NCI-H2107 (cell line): ENCODE data around the gene NRAP.

Source experiments
- DNase-seq: peaks from one replicate; lab custom pipeline; 2025; lab: John Stamatoyannopoulos, UW

Gene NRAP

GRCh38 chr10:113663908-113664307 is at the start of gene NRAP:
TSS of gene NRAP (minus strand) at chr10:113664041. CDS start at chr10:113663882, 159 bp downstream.
- DNase-seq = no peak

GRCh38 chr10:113713640-113713982 is 49.8 kb upstream of the NRAP start:
- no peak for DNase-seq

- DNase-seq = no peak
Measured at GRCh38 chr10:113712755-113713639, 49.2 kb upstream of the NRAP start.

- no peak for DNase-seq
Measured at GRCh38 chr10:113712024-113712423, 48.2 kb upstream of the NRAP start.

GRCh38 chr10:113711142-113711541 is 47.3 kb upstream of the NRAP start:
- DNase-seq = no peak

GRCh38 chr10:113709221-113709838 is 45.5 kb upstream of the NRAP start:
- no peak for DNase-seq

- no peak for DNase-seq
Measured at GRCh38 chr10:113708640-113709039, 44.8 kb upstream of the NRAP start.

- no peak for DNase-seq
Measured at GRCh38 chr10:113706623-113707022, 42.8 kb upstream of the NRAP start.

- DNase-seq = no peak
Measured at GRCh38 chr10:113705344-113705652, 41.5 kb upstream of the NRAP start.

GRCh38 chr10:113704637-113705343 is 40.9 kb upstream of the NRAP start:
- DNase-seq = no peak

GRCh38 chr10:113697595-113697994 is 33.8 kb upstream of the NRAP start:
- no peak for DNase-seq

GRCh38 chr10:113695691-113696090 is 31.9 kb upstream of the NRAP start:
- DNase-seq = no peak

GRCh38 chr10:113693348-113693747 is 29.5 kb upstream of the NRAP start:
- no peak for DNase-seq

GRCh38 chr10:113692271-113692670 is 28.4 kb upstream of the NRAP start:
- no peak for DNase-seq

GRCh38 chr10:113691381-113691780 is 27.5 kb upstream of the NRAP start:
- DNase-seq = no peak

- no peak for DNase-seq
Measured at GRCh38 chr10:113690749-113691148, 26.9 kb upstream of the NRAP start.

- no peak for DNase-seq
Measured at GRCh38 chr10:113689574-113689973, 25.7 kb upstream of the NRAP start.

- no peak for DNase-seq
Measured at GRCh38 chr10:113689057-113689456, 25.2 kb upstream of the NRAP start.

- no peak for DNase-seq
Measured at GRCh38 chr10:113687037-113687436, 23.2 kb upstream of the NRAP start.

- DNase-seq = no peak
Measured at GRCh38 chr10:113686028-113686427, 22.2 kb upstream of the NRAP start.

- DNase-seq = no peak
Measured at GRCh38 chr10:113683300-113683699, 19.5 kb upstream of the NRAP start.

- no peak for DNase-seq
Measured at GRCh38 chr10:113681533-113682470, 18.0 kb upstream of the NRAP start.
